Osteocyte (in vitro differentiated cells): ENCODE data around the gene FGF14. TPM values are rescaled to one million over a fixed set of nuclear protein-coding genes. Genes with fewer than 3 reads are reported as not detected.

Experiments used
- DNase-seq: peaks from one replicate; pipeline ENCODE4 v3.0.0; 2021; ENCODE audit warnings: mixed read lengths; ENCODE audit not compliant: unreplicated experiment; ENCODE audit errors: extremely low spot score
- H3K27ac Mint-ChIP-seq: one replicate; pipeline ENCODE4 v1.8.0; 2021; ENCODE audit warnings: mild to moderate bottlenecking, mixed read lengths; ENCODE audit not compliant: unreplicated experiment
- H3K27me3 Mint-ChIP-seq: one replicate; pipeline ENCODE4 v1.8.0; 2021; ENCODE audit warnings: mixed read lengths; ENCODE audit not compliant: unreplicated experiment
- H3K36me3 Mint-ChIP-seq: one replicate; pipeline ENCODE4 v1.8.0; 2021; ENCODE audit warnings: mixed read lengths; ENCODE audit not compliant: unreplicated experiment
- H3K4me1 Mint-ChIP-seq: one replicate; pipeline ENCODE4 v1.8.0; 2021; ENCODE audit warnings: mixed read lengths; ENCODE audit not compliant: unreplicated experiment
- H3K4me3 Mint-ChIP-seq: one replicate; pipeline ENCODE4 v1.8.0; 2021; ENCODE audit warnings: mild to moderate bottlenecking, moderate library complexity, mixed read lengths; ENCODE audit not compliant: unreplicated experiment
- H3K9me3 Mint-ChIP-seq: one replicate; pipeline ENCODE4 v1.8.0; 2021; ENCODE audit warnings: mixed read lengths; ENCODE audit not compliant: unreplicated experiment
- CTCF ChIP-seq: fragments of 200-600 bp; sonication (generic); IDR thresholded peaks from 2 replicates; pipeline ENCODE4 v1.5.0; 2021; ENCODE audit warnings: antibody characterized with exemption, mild to moderate bottlenecking, moderate library complexity
- total RNA-seq: library from RNA; stranded (reverse); gene quantifications from 2 replicates; pipeline ENCODE4 v1.2.1, GENCODE V29; 2021

The FGF14 gene
- total RNA-seq, 1 donor from 2014 or later, result 0.24 TPM

GRCh38 chr13:102033386-102033785, 368.5 kb downstream of the FGF14 start:
- Mint-ChIP-seq H3K36me3 (no peaks in the 10 kb centered on the region), H3K27me3 (peaks cover 59% of the 10 kb centered on the region)

GRCh38 chr13:102028868-102029267, 373.0 kb downstream of the FGF14 start:
- Mint-ChIP-seq H3K27ac (no peak overlapping the region), H3K9me3 (no peaks in the 10 kb centered on the region), H3K4me3 (no peak overlapping the region), H3K36me3 (no peaks in the 10 kb centered on the region), H3K27me3 (peaks cover 36% of the 10 kb centered on the region), H3K4me1 (peaks cover 6% of the 10 kb centered on the region)
- no peak for TF ChIP-seq CTCF
- DNase-seq, result no peak

More at GRCh38 chr13:102033386-102033785, 368.5 kb downstream of the FGF14 start:
- Mint-ChIP-seq H3K4me1 (no peaks in the 10 kb centered on the region), H3K4me3 (no peak overlapping the region), H3K27ac (no peak overlapping the region), H3K9me3 (no peaks in the 10 kb centered on the region)
- no peak for TF ChIP-seq CTCF
- no peak for DNase-seq

GRCh38 chr13:102028206-102028605, 373.6 kb downstream of the FGF14 start:
- no peak overlapping the region for H3K4me3 Mint-ChIP-seq
- H3K27me3 Mint-ChIP-seq, result peaks cover 39% of the 10 kb centered on the region
- H3K27ac Mint-ChIP-seq, result no peak overlapping the region
- TF ChIP-seq CTCF, result no peak
- H3K4me1 Mint-ChIP-seq, result peaks cover 6% of the 10 kb centered on the region
- no peak for DNase-seq
- H3K9me3 Mint-ChIP-seq, result no peaks in the 10 kb centered on the region
- no peaks in the 10 kb centered on the region for H3K36me3 Mint-ChIP-seq

GRCh38 chr13:102021777-102022176, 380.1 kb downstream of the FGF14 start:
- Mint-ChIP-seq H3K4me3 (no peak overlapping the region), H3K27ac (no peak overlapping the region), H3K36me3 (no peaks in the 10 kb centered on the region), H3K4me1 (peaks cover 4% of the 10 kb centered on the region), H3K9me3 (peaks cover 23% of the 10 kb centered on the region), H3K27me3 (peaks cover 25% of the 10 kb centered on the region)
- TF ChIP-seq CTCF, result no peak
- DNase-seq, result no peak

- Mint-ChIP-seq H3K4me1 (no peaks in the 10 kb centered on the region), H3K9me3 (peaks cover 23% of the 10 kb centered on the region), H3K4me3 (no peak overlapping the region), H3K36me3 (no peaks in the 10 kb centered on the region), H3K27me3 (peaks cover 22% of the 10 kb centered on the region), H3K27ac (no peak overlapping the region)
- no peak for TF ChIP-seq CTCF
- DNase-seq, result no peak
Measured at GRCh38 chr13:102020611-102021216, 381.1 kb downstream of the FGF14 start.
